NCI-H446 (cell line): ENCODE measurements around the gene ATOSB.
"Not testable (repeated sequence)": the region's sequence is repeated elsewhere in the genome, so short reads cannot be mapped to it uniquely, and the experiment has no call there.

ENCODE experiments used
- DNase-seq, 2 experiments: peaks; one replicate each; lab custom pipeline; 2025; lab: John Stamatoyannopoulos, UW

Gene ATOSB, protein sequence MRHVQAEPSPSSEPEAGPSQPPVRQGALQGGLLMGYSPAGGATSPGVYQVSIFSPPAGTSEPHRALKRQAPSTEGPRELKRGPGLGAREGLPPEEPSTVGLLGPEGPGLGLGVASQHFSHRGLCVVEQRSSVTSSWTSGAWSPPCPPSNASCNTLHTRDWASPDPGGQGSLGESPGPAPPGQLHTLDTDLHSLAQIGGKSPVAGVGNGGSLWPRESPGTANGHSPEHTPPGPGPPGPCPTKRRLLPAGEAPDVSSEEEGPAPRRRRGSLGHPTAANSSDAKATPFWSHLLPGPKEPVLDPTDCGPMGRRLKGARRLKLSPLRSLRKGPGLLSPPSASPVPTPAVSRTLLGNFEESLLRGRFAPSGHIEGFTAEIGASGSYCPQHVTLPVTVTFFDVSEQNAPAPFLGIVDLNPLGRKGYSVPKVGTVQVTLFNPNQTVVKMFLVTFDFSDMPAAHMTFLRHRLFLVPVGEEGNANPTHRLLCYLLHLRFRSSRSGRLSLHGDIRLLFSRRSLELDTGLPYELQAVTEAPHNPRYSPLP

DNA sequence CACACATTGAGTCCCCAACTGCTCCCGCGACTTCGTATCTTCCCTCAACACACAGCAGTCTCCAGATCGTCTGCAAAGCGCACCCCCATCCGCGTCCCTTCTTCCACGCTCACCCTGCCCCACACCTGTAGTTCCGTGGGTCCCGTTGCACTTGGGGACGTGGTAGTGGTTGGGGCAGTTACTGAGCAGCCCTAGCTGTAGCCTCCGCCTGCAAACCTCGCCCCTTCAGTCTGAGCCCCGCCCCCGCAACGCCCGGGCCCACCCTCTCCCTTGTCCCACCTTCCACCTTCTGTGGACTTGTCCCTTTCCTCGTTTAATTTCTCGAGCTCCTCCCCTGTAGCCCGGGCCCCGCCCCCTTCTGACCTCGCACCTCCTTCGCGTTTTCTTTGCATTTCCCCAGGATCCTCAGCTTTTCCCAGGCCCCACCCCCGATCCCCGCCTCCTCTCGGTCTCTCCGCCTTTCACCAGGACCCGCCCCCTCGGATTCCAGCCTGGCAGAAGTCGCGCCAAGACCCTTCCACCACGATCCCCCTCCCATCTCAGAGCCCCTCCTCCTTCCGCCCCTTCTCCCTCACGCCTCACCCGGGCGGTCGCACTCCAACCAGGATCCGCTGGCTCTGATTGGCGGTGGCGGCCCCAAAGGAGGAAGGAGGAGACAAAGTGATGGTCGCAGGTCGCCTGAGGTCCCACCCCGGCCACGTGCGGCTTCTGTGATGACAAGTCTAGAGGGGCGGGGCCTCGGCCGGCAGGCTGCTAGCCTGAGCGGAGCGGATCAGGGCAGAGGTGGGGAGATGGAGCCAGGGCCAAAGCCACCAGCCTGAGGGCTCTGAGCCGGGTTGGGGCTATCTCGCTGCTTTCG is at the start of gene ATOSB:
ATOSB (minus strand) TSS at position 183 of the 859 bp plus-strand sequence. CDS start 7,588 bp downstream, outside the sequence.
- DNase-seq, result peak; percentile 97 to 100

GRCh38 chr9:35164711-35165110 is 49.0 kb upstream of the ATOSB start:
- no peak for DNase-seq

- no peak for DNase-seq
These were observed 47.8 kb upstream of the ATOSB start for GRCh38 chr9:35163413-35163812.

DNA sequence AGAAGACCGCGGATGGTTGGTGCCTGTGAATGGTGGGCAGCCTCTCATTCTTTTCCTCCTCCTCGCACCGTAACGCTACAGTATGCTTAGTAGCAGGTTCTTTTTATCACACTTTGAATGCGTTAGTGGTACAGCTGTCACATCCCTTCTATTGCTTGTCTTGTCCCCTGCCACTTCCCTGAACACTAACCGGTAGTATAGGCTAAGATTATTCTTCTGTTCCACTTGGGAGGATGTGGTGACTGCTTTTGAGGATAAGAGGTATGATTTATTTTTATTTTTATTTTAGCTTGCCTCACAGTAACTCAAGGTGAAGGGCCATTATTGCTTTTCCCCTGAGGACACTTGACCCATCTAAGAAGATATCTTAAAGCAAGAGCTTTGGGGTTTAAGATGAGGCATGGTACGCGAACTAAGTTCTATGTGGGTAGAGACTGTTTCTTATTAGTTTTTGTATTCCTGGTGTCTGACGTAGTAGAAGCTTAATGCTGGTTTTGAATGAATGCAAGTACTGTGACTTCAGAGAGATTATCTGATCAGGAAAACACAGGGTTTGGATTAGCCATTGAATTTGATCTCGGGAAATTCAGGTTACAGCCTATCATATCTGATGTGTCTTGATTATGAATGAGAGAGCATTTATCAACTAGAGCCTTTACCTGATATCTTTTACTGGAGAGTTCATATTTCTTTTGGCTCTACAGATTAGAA is 47.1 kb upstream of the ATOSB start:
- DNase-seq, result no peak

GRCh38 chr9:35161713-35162604 is 46.3 kb upstream of the ATOSB start, which contains the start of gene UNC13B:
Gene UNC13B, plus strand, starts transcription at chr9:35162009. Its CDS starts 275 bp downstream, at chr9:35162284.
- DNase-seq, result peak; percentile 81 to 97

GRCh38 chr9:35158501-35159280 is 43.0 kb upstream of the ATOSB start:
- no peak for DNase-seq

DNA sequence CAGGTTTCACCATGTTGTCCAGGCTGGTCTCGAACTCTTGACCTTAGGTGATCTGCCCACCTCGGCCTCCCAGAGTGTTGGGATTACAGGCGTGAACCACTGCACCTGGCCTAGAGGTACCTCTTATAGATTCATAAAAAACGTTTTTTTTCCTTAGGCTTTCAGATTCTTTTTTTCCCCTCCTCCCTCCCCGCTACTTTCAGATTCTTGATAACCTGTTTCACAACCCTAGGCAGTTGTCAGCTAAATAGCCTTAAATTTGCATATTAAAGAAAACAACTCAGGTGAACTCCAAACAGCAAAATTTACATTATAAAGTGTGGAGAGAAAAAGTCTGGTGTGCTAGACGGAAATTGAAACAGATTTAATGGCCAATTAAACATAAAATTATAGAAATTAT is 42.2 kb upstream of the ATOSB start:
- DNase-seq, result not testable (repeated sequence)

DNA sequence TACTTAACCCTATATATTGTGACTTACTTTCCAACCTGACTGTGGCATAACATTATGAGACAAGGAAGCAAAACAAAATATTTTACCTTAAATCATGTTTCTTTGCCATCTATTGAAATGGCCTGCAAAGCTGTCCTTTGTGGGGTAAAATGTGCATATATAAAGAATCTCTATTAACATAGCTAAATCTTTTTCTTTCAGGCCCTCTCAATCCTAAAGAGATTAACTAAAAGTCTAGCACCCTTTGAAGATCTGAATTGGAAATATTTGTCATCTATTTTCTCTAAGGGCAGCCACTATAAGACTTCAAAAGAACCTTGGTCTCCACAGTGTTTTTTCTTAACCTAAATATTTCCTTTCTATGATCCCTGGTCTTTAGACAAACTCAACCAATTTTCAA is 41.1 kb upstream of the ATOSB start:
- no peak for DNase-seq

- DNase-seq, result no peak
These were observed 37.3 kb upstream of the ATOSB start for GRCh38 chr9:35152926-35153325.

DNA sequence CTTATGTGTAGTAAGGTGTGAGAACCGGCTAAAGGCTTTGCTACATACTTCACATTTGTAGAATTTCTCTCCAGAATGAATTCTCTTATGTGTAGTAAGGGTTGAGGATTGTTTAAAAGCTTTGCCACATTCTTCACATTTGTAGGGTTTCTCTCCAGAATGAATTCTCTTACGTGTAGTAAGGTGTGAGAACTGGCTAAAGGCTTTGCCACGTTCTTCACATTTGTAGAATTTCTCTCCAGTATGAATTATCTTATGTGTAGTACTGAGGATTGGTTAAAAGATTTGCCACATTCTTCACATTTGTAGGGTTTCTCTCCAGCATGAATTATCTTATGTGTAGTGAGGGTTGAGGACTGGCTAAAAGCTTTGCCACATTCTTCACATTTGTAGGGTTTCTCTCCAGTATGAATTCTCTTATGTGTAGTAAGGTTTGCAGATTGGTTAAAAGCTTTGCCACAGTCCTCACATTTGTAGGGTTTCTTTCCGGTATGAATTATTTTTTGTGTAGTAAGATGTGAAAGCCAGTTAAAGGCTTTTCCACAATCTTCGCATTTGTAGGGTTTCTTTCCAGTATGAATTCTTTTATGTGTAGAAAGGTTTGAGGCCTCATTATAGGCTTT is 32.4 kb upstream of the ATOSB start:
- not testable (repeated sequence) for DNase-seq

DNA sequence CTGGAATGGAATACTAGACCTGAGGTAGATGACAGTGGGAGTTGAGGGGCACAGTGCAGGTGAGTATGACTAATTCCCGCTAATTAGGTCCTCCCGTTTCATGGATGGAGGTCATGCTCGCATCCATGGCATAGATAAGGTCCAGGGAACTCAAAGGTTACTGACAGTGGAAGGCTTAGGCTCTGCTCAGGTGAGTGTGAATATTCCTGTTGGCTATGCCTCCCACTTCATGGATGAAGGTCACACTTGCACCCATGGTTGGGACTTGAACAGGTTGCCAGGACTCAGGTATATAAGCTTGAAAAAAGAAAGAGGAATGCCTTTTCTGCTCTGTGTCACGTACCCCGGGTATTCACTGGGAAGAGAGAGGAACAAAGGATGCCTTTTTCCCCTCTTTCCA is 26.4 kb upstream of the ATOSB start:
- DNase-seq, result no peak

- no peak for DNase-seq
These were observed 24.4 kb upstream of the ATOSB start for GRCh38 chr9:35140093-35140492.

GRCh38 chr9:35136866-35137265 is 21.2 kb upstream of the ATOSB start:
- no peak for DNase-seq

DNA sequence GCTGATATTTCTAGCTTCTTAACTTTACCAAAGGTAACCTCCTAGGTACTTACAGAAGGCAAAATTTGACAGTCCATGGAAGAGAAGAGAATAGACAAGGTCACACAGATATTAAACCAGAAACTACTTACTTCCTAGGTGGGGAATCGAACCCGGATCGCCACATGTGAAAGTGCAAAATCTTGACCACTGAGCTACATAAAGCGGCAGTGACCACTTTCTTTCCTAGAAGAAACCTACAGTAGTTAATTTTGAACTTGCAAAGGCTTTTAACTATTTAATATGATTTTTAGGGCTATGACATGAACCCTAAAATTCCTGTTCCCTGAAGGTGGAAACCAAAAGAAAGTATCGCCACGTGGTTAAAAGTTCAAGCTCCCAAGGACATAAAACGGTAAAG is 20.3 kb upstream of the ATOSB start:
- DNase-seq, result no peak

- no peak for DNase-seq
These were observed 19.3 kb upstream of the ATOSB start for GRCh38 chr9:35134920-35135319.

GRCh38 chr9:35116898-35117551 is 1.4 kb upstream of the ATOSB start:
- DNase-seq, result peak; percentile 93 to 95

DNA sequence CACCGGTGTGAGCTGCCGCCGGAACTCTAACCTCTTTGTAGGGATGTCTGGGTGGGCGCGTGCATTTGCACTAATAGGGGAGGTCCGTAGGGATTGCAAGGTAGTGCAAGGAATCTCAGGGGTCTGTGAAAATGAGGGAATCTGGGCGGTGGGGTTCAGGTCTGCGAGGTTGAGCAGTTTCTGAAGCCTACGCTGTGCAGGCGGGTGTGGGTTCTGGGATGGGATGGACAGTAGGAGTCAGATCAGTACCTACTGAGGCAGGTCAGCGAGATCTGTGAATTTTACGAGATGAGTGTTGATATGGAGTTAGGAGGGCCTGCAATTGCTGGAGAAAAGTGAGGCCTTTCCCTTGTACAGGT is 856 bp upstream of the ATOSB start:
- DNase-seq, result no peak

GRCh38 chr9:35114840-35115628 is 628 bp downstream of the ATOSB start:
- no peak for DNase-seq
